ENCODE data around the gene DRD2. TPM values are rescaled to one million over a fixed set of nuclear protein-coding genes. Genes with fewer than 3 reads are reported as not detected.
"Not testable (repeated sequence)": the region's sequence is repeated elsewhere in the genome, so short reads cannot be mapped to it uniquely, and the experiment has no call there.

The DRD2 gene
- total RNA-seq (2014; rRNA removed; shearing (Covaris generic)), result 1.1 and 1.2 TPM in 2 replicates

GRCh38 chr11:113475160-113475761 lies at the start of gene DRD2:
DRD2 (minus strand) TSS chr11:113475398; CDS start chr11:113424651, 50,747 bp downstream.
- no peak for DNase-seq (ENCODE audit: low spot score)

DNA sequence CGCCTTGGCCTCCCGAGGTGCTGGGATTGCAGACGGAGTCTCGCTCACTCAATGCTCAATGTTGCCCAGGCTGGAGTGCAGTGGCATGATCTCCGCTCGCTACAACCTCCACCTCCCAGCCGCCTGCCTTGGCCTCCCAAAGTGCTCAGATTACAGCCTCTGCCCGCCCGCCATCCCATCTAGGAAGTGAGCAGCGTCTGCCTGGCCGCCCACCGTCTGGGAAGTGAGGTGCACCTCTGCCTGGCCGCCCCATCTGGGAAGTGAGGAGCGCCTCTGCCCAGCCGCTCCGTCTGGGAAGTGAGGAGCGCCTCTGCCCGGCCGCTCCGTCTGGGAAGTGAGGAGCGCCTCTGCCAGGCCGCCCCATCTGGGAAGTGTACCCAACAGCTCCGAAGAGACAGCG lies 48.7 kb upstream of the DRD2 start:
- DNase-seq (ENCODE audit: low spot score), result not testable (repeated sequence)

DNA sequence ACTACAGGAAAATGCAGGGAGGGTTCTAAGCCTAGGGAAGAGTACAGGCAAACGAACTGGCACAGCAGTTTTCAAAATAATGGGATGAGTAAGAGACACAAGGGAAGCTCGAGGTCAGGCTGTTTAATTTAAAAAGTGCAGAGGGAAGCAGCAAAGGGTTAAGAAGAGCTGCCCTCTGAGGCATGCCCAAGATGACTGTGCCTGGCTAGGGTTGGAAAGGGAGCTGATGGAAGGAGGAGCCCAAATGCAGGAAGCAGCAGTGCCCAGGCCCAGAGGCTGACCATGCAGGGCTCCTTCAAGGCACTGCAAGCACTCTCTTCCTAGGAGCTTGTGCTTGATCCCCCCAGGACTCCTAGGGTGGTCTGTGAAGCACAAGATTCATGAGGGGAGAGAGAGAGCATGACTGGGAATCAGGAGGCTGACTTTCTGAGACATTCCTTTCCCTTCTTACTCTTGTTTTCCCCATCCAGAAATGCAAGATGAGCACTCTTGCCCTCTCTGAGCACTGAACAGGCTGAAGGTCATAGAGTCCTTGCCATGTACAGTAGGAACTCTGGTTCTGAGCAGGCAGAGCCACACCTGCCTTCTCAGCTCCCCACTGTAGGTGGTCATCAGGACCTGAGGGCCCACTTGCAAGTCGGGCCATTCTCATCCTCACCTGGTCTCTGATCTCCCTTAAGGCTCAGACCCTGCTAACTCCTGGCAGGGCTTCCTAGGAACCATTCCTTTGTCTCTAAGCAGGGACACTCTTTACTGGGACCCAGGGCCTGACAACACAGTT lies 46.7 kb upstream of the DRD2 start:
- no peak for DNase-seq (ENCODE audit: low spot score)

DNA sequence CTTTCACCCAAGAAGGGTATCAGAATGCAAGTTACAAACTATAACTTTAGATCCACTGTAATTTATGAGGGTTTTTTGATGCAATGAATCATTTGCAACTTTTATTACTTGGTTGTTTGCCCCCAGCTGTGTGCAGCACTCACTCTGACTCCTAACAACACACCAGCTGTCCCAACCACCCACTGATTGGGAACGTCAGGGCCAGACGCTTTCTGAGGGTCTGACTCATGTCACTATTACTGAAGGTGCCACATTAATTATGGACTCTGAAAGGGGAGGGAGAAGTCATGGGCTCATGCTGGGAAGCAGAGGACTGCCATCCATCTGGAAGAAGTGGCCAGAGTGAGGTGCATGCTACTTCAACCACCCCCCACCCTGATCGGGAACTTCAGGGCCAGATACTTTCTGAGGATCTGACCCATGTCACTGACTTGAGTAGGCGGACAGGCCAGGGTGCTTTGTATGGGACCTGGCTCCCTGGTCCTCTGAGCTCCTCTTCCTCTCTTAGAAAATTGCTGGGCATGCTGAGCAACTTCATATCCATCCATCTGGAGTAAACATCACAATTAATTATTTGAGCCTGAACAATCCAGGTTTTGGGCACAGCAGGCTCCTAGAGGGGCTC lies 44.9 kb upstream of the DRD2 start:
- no peak for DNase-seq (ENCODE audit: low spot score)

DNA sequence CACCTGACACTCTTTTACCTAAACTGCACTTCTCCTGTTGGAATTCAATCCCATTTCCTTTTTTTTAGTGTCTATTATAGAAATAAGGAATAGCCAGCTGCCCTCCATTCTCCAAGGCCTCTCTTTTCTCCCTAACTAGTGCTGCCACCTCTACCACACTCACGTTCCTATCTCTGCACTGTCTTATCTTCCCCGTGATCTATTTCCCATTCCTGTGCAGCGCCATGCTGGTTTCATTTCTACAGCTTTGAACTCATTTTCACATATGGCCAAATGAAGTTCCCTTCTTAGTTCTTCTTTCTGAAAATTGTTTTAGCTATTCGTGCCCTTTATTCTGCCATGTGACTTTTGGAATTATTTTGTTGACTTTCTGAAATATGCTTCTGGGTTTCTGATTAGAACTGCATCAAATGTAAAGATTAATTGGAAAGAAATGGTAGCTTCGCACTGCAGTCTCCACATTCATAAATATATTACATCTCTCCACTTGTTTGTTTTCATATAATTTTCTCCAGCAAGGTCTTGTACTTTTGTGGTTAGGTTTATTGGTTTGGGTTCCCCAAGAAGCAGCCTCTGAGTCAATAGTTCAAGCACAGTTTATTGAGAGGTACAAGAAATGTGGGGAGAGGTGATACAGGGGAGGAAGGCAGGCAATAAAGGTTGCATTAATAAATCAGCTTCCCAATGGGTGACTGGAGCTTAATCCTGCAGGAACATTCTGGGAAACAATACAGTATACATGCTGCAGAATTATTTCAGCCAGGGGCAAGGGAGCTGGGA lies 43.7 kb upstream of the DRD2 start:
- no peak for DNase-seq (ENCODE audit: low spot score)

- DNase-seq (ENCODE audit: low spot score), result no peak
Observed at GRCh38 chr11:113517361-113517760, 42.2 kb upstream of the DRD2 start.

GRCh38 chr11:113514856-113515255 lies 39.7 kb upstream of the DRD2 start:
- DNase-seq (ENCODE audit: low spot score), result no peak

DNA sequence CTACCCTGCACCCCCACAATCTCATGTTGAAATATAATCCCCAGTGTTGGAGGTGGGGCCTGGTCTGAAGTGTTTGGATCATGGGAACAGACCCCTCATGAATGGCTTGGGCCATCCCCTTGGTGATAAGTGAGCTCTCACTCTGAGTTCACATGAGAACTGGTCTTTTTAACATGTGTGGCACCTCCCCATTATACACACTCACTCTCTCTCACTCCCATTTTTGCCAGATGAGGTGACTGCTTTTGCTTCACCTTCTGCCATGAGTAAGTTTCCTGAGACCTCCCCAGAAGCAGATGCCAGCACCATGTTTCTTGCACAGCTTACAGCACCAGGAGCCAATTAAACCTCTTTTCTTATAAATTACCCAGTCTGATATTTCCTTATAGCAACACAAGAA lies 32.1 kb upstream of the DRD2 start:
- DNase-seq (ENCODE audit: low spot score), result no peak

GRCh38 chr11:113506893-113507292 lies 31.7 kb upstream of the DRD2 start:
- no peak for DNase-seq (ENCODE audit: low spot score)

- DNase-seq (ENCODE audit: low spot score), result no peak
Observed at GRCh38 chr11:113506461-113506860, 31.3 kb upstream of the DRD2 start.

DNA sequence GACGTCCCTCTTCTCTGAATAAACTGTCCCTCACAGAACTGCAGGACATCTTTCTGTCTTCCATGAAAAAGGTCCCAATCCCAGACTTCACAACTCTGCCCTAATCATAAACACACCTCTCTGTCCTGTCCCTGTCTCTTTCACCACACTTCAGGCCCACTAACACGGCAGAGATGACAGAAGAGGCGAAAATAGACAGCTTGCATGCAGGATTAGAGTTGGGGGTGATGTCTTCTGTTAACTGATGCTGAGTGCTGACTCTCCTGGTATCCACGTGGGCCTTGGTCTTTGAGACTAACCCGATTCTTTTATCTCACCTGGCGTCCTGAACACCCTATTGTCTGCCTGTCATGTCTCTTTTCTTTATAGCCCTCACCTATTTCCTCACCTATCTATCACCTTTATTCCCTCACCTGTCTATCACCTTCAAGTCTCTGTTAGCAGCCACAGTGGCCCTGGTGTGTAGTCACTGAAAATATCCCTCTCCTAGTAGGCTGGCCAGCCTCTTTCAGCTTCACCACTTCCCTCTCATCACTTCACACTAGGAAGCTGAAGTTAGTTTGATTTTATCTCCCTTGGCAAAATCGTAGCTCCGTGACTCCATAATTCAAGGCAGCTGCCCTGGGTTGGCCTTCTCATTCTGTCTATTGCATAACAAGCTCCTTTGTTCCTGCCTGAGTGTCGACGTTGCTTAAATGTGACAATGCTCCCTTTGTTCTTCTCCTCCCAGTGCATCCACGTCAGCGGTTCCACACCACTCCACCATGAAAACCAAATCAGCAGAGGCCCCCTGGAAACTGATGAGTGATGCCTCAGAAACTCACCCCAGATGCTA lies 30.6 kb upstream of the DRD2 start:
- peak; percentile 75 for DNase-seq (ENCODE audit: low spot score)

DNA sequence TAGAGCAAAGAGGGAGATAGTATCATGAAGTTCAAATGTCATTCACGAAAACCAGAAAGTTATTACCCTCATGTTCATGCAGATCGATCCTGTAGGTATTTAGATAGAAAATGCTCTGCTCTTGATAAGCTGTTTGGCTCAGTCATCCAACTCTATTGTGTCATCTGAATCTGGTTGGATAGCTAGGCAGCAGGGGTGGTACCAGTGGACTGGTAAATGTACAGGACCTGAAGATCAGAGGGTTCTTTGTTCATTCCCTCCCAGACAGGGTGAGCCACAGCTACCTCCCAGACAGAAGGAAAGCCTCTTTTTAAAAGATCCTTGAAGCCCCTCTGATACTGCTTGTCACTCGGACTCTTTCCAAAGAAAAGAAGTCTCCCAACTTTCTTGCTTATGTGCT lies 29.8 kb upstream of the DRD2 start:
- DNase-seq (ENCODE audit: low spot score), result no peak

GRCh38 chr11:113504586-113504985 lies 29.4 kb upstream of the DRD2 start:
- DNase-seq (ENCODE audit: low spot score), result no peak

GRCh38 chr11:113504071-113504470 lies 28.9 kb upstream of the DRD2 start:
- no peak for DNase-seq (ENCODE audit: low spot score)

GRCh38 chr11:113497066-113497910 lies 22.1 kb upstream of the DRD2 start:
- DNase-seq (ENCODE audit: low spot score), result no peak

DNA sequence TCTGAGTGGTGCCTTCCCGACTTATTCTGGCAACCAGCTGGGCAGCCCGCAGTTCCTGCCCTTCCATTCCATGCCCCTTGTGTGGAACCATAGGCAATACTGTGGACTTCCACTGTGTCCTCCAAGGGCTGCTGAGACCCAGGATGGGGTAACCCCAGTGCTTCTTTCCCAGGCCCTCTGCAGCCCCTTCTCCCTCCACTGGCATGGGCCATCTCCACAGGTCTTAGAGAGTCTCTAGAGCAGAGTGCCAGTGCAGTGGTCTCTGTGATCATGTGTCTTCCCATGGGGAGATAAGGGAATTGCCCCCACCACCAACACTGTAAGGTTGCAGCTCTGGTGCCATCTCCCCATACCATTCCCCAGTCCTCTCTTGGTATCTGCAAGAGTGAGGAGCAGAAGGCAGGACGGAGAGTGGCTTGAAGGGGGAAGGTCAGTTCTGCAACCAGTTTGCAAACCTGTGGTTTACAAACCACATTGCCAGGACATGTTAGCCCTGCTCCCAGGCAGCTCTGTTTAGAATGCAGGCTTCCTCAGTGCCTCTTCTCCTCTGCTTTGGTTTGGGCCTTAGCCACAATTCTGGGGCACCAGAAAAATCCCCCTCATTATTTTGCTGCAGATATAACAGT lies 20.9 kb upstream of the DRD2 start:
- no peak for DNase-seq (ENCODE audit: low spot score)

GRCh38 chr11:113494021-113494420 lies 18.8 kb upstream of the DRD2 start:
- no peak for DNase-seq (ENCODE audit: low spot score)

- DNase-seq (ENCODE audit: low spot score), result no peak
Observed at GRCh38 chr11:113493206-113493605, 18.0 kb upstream of the DRD2 start.

DNA sequence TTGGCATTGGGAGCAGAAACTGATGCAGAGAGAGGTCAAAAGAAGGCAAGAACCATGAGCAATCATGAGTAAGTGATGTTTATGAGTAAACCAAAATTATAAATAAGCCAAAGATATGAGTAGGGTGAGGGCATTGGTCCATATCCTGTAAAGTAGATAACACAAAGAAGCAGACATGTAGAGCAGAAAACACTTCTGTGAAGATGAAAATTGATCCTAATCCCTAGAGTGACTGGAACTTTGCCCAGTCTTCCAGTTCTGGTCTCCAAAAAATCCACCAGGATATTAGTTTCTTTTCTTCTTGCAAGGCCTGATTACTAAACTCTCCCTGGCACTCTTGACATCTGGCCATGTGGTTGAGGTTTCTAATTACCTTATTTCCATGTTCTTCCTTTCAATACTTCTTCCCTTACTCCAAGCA lies 13.7 kb upstream of the DRD2 start:
- no peak for DNase-seq (ENCODE audit: low spot score)

DNA sequence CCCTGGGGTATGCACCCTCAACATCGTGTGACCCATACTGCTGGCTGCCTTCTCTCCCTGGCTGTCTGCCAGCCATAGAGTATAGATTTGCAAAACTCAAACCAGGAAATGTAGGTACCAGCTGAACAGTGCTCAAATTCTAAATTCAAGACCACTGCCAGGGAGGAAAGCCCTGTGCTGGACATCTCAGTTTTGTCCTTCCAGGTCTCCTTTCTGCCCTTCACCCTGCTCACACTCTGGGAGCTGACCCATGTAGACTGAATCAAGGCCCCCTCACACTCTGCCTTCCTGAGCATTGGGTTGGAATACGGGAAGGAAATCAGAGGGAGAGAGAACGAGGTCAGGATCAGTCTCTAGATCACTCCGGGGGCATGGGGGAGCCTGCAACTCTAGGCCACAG lies 12.4 kb upstream of the DRD2 start:
- DNase-seq (ENCODE audit: low spot score), result no peak
